GM23338 (cell line): ENCODE measurements around the gene DPF3. TPM values are rescaled to one million over a fixed set of nuclear protein-coding genes. Genes with fewer than 3 reads are reported as not detected.

Experiments
- ATAC-seq: fragments of 200-7000 bp; cut with Tn5 transposase; 3 replicates; pipeline ENCODE4 v1.9.1; 2020
- DNase-seq: peaks from one replicate; pipeline ENCODE4 v3.0.0-alpha.2; 2015; ENCODE audit warnings: low spot score
- H2AFZ ChIP-seq: fragments of 200-600 bp; sonication (generic); 2 replicates; pipeline ENCODE4 v1.8.0; 2016; ENCODE audit warnings: antibody characterized with exemption, mild to moderate bottlenecking, moderate library complexity
- H3F3A ChIP-seq: fragments of 200-600 bp; sonication (generic); replicated peaks from 2 replicates; pipeline ENCODE4 v1.8.0; 2017; ENCODE audit warnings: antibody characterized with exemption, mixed run types, low read depth
- H3K27ac ChIP-seq: fragments of 200-600 bp; sonication (generic); 2 replicates; pipeline ENCODE4 v1.6.1; 2016; ENCODE audit warnings: low read depth
- H3K27me3 ChIP-seq: fragments of 200-600 bp; sonication (generic); 2 replicates; pipeline ENCODE4 v1.8.0; 2016; ENCODE audit warnings: mild to moderate bottlenecking, mixed run types, moderate library complexity; ENCODE audit not compliant: insufficient read depth
- H3K36me3 ChIP-seq: fragments of 200-600 bp; sonication (generic); 2 replicates; pipeline ENCODE4 v1.8.0; 2016; ENCODE audit warnings: mild to moderate bottlenecking; ENCODE audit not compliant: insufficient read depth
- H3K4me1 ChIP-seq: fragments of 200-600 bp; sonication (generic); 2 replicates; pipeline ENCODE4 v1.8.0; 2016; ENCODE audit warnings: mild to moderate bottlenecking, moderate library complexity; ENCODE audit not compliant: insufficient read depth
- H3K4me2 ChIP-seq: fragments of 200-600 bp; sonication (generic); 2 replicates; pipeline ENCODE4 v1.7.1; 2017; ENCODE audit warnings: mixed run types
- H3K4me3 ChIP-seq: fragments of 200-600 bp; sonication (generic); 2 replicates; pipeline ENCODE4 v1.6.1; 2016; ENCODE audit warnings: mixed run types
- H3K79me2 ChIP-seq: fragments of 200-600 bp; sonication (generic); replicated peaks from 2 replicates; pipeline ENCODE4 v1.8.0; 2017; ENCODE audit warnings: mild to moderate bottlenecking; ENCODE audit not compliant: insufficient read depth
- H3K9me2 ChIP-seq: fragments of 200-600 bp; sonication (generic); 2 replicates; pipeline ENCODE4 v1.8.0; 2017; ENCODE audit not compliant: insufficient read depth
- H4K20me1 ChIP-seq: fragments of 200-600 bp; sonication (generic); replicated peaks from 2 replicates; pipeline ENCODE4 v1.8.0; 2017; ENCODE audit warnings: mild to moderate bottlenecking; ENCODE audit not compliant: insufficient read depth
- H3K27ac Mint-ChIP-seq: 2 replicates; pipeline ENCODE4 v1.8.0; 2020; ENCODE audit warnings: inconsistent platforms, mild to moderate bottlenecking, moderate library complexity, mixed read lengths
- H3K27me3 Mint-ChIP-seq: 3 replicates; pipeline ENCODE4 v1.8.0; 2022; ENCODE audit warnings: low read depth, mild to moderate bottlenecking, moderate library complexity, mixed read lengths, inconsistent platforms; ENCODE audit not compliant: insufficient read depth, poor library complexity
- H3K36me3 Mint-ChIP-seq: 3 replicates; pipeline ENCODE4 v1.8.0; 2021; ENCODE audit warnings: low read depth, mild to moderate bottlenecking, inconsistent platforms, moderate library complexity, mixed read lengths
- H3K4me1 Mint-ChIP-seq: 3 replicates; pipeline ENCODE4 v1.8.0; 2020; ENCODE audit warnings: mild to moderate bottlenecking, inconsistent platforms, mixed read lengths
- H3K4me3 Mint-ChIP-seq: 3 replicates; pipeline ENCODE4 v1.8.0; 2021; ENCODE audit warnings: moderate library complexity, mild to moderate bottlenecking, inconsistent platforms, mixed read lengths
- H3K9me3 Mint-ChIP-seq: 3 replicates; pipeline ENCODE4 v1.8.0; 2020; ENCODE audit warnings: moderate library complexity, mild to moderate bottlenecking, inconsistent platforms, mixed read lengths
- CREB1 ChIP-seq: fragments of 250-450 bp; sonication (Bioruptor Pico); IDR thresholded peaks from 2 replicates; pipeline ENCODE4 v1.5.0; 2020; ENCODE audit warnings: low read depth, mild to moderate bottlenecking, moderate library complexity
- CTCF ChIP-seq, 2 experiments: fragments of 200-600 bp in 1 of 2; sonication (generic) in 1 of 2; conservative IDR thresholded peaks; 2 replicates each; pipeline versions ENCODE4 v1.5.1 to v1.6.1; 2016 to 2017; ENCODE audit warnings: antibody characterized with exemption in 2 of 2, low read depth in 2 of 2, mild to moderate bottlenecking in 2 of 2, moderate library complexity in 1 of 2
- NANOG ChIP-seq: IDR thresholded peaks from 2 replicates; pipeline ENCODE4 v1.6.1; 2016; ENCODE audit warnings: antibody characterized with exemption, borderline replicate concordance
- POLR2AphosphoS5 ChIP-seq: IDR thresholded peaks from 2 replicates; pipeline ENCODE4 v1.6.1; 2016; ENCODE audit warnings: antibody characterized with exemption, low read depth
- ZNF462 ChIP-seq: fragments of 250-450 bp; sonication (Bioruptor Pico); IDR thresholded peaks from 2 replicates; pipeline ENCODE4 v1.5.0; 2020; ENCODE audit warnings: mild to moderate bottlenecking, moderate library complexity
- polyA plus RNA-seq: library from polyadenylated mRNA; unstranded; fragments of >200 nt; fragmentation: Nextera tagmentation; extraction: Ambion mirVana; gene quantifications from 2 replicates; pipeline ENCODE4 v1.2.1, GENCODE V29; 2016
- total RNA-seq: library from RNA; depleted of rRNA; stranded (reverse); fragments of >200 nt; shearing (Covaris generic); gene quantifications from 2 replicates; pipeline ENCODE4 v1.2.3, GENCODE V29; 2014

The DPF3 gene
- total and polyA plus RNA-seq, 2 experiments from 2014 or later = 0.18 to 1.0 TPM

GRCh38 chr14:72577521-72577920, 316.4 kb downstream of the DPF3 start:
- no peak overlapping the region for H2AFZ ChIP-seq
- TF ChIP-seq CTCF (conservative IDR thresholded peaks at IDR 0.05; ENCODE audit: low read depth in 2 of 2) (no peak), POLR2AphosphoS5 (no peak)
- H3K36me3 ChIP-seq = no peaks in the 10 kb centered on the region
- H3K27ac ChIP-seq = no peak overlapping the region
- no peaks in the 10 kb centered on the region for H3K27me3 ChIP-seq
- no peaks in the 10 kb centered on the region; the same call in 1 of the 2 replicates for H3K9me2 ChIP-seq
- no peaks in the 10 kb centered on the region for H3K79me2 ChIP-seq
- peaks cover 3% of the 10 kb centered on the region for H3K27me3 Mint-ChIP-seq
- no peak overlapping the region for H3K4me3 ChIP-seq
- no peaks in the 10 kb centered on the region for H3F3A ChIP-seq
- no peaks in the 10 kb centered on the region; the same call in 2 of the 3 replicates for H3K36me3 Mint-ChIP-seq
- no peaks in the 10 kb centered on the region for H4K20me1 ChIP-seq
- H3K4me1 Mint-ChIP-seq = 0 out of 3 replicates have a peak, but pooled peaks cover 4% of the 10 kb centered on the region
- no peak overlapping the region for H3K4me2 ChIP-seq
- no peak overlapping the region for H3K27ac Mint-ChIP-seq
- no peak for ATAC-seq
- no peaks in the 10 kb centered on the region for H3K9me3 Mint-ChIP-seq
- no peak for DNase-seq
- H3K4me3 Mint-ChIP-seq = no peak overlapping the region
- H3K4me1 ChIP-seq = no peaks in the 10 kb centered on the region

- Histone ChIP-seq H3K9me2 (no peaks in the 10 kb centered on the region), H3K27ac (no peak overlapping the region), H2AFZ (no peak overlapping the region), H3K79me2 (no peaks in the 10 kb centered on the region), H3K4me3 (no peak overlapping the region), H4K20me1 (no peaks in the 10 kb centered on the region), H3K36me3 (no peaks in the 10 kb centered on the region), H3K4me1 (no peaks in the 10 kb centered on the region), H3K4me2 (no peak overlapping the region), H3K27me3 (no peaks in the 10 kb centered on the region), H3F3A (no peaks in the 10 kb centered on the region)
- Mint-ChIP-seq H3K36me3 (no peaks in the 10 kb centered on the region; the same call in 2 of the 3 replicates), H3K27me3 (peaks cover 3% of the 10 kb centered on the region), H3K4me3 (no peak overlapping the region), H3K27ac (no peak overlapping the region), H3K4me1 (0 out of 3 replicates have a peak, but pooled peaks cover 4% of the 10 kb centered on the region), H3K9me3 (peaks cover 3% of the 10 kb centered on the region; the same call in 2 of the 3 replicates)
- ATAC-seq (no peak), DNase-seq (no peak)
- TF ChIP-seq NANOG (no peak), CREB1 (no peak), POLR2AphosphoS5 (no peak), ZNF462 (CRISPR knock-in tag) (no peak)
Measured at GRCh38 chr14:72576258-72576657, 317.6 kb downstream of the DPF3 start.
